ENCODE data around the gene DIO1.

Gene DIO1

GRCh38 chr1:53896635-53897229 lies 2.7 kb downstream of the DIO1 start:
- H3K9ac ChIP-seq (ENCODE audit: low read length) = no peak overlapping the region
- H3K27ac ChIP-seq (ENCODE audit: low read depth, low read length) = peak overlapping the region; percentile 32
- no peak overlapping the region for H3K4me3 ChIP-seq (ENCODE audit: low read depth in 1 of 2, low read length in 2 of 2)
- H3K4me1 ChIP-seq (ENCODE audit: insufficient read depth, low read length) = peaks cover 28% of the 10 kb centered on the region
- no peaks in the 10 kb centered on the region for H3K27me3 ChIP-seq (ENCODE audit: control insufficient read depth in 1 of 2, insufficient read depth in 2 of 2, low read length in 2 of 2)
- no peaks in the 10 kb centered on the region for H3K9me3 ChIP-seq (ENCODE audit: low read length)
- H3K36me3 ChIP-seq (ENCODE audit: insufficient read depth, low read length) = no peaks in the 10 kb centered on the region

GRCh38 chr1:53899206-53899628 lies 5.2 kb downstream of the DIO1 start:
- Histone ChIP-seq H3K4me1 (ENCODE audit: insufficient read depth, low read length) (peaks cover 28% of the 10 kb centered on the region), H3K36me3 (ENCODE audit: insufficient read depth, low read length) (no peaks in the 10 kb centered on the region), H3K27ac (ENCODE audit: low read depth, low read length) (no peak overlapping the region), H3K27me3 (ENCODE audit: control insufficient read depth in 1 of 2, insufficient read depth in 2 of 2, low read length in 2 of 2) (no peaks in the 10 kb centered on the region), H3K4me3 (ENCODE audit: low read depth in 1 of 2, low read length in 2 of 2) (no peak overlapping the region), H3K9ac (ENCODE audit: low read length) (no peak overlapping the region), H3K9me3 (ENCODE audit: low read length) (no peaks in the 10 kb centered on the region)

GRCh38 chr1:53899708-53900107 lies 5.7 kb downstream of the DIO1 start:
- Histone ChIP-seq H3K27ac (ENCODE audit: low read depth, low read length) (no peak overlapping the region), H3K36me3 (ENCODE audit: insufficient read depth, low read length) (no peaks in the 10 kb centered on the region), H3K4me1 (ENCODE audit: insufficient read depth, low read length) (peaks cover 28% of the 10 kb centered on the region), H3K9ac (ENCODE audit: low read length) (no peak overlapping the region), H3K27me3 (ENCODE audit: control insufficient read depth in 1 of 2, insufficient read depth in 2 of 2, low read length in 2 of 2) (no peaks in the 10 kb centered on the region), H3K9me3 (ENCODE audit: low read length) (no peaks in the 10 kb centered on the region), H3K4me3 (ENCODE audit: low read depth in 1 of 2, low read length in 2 of 2) (no peak overlapping the region)

DNA sequence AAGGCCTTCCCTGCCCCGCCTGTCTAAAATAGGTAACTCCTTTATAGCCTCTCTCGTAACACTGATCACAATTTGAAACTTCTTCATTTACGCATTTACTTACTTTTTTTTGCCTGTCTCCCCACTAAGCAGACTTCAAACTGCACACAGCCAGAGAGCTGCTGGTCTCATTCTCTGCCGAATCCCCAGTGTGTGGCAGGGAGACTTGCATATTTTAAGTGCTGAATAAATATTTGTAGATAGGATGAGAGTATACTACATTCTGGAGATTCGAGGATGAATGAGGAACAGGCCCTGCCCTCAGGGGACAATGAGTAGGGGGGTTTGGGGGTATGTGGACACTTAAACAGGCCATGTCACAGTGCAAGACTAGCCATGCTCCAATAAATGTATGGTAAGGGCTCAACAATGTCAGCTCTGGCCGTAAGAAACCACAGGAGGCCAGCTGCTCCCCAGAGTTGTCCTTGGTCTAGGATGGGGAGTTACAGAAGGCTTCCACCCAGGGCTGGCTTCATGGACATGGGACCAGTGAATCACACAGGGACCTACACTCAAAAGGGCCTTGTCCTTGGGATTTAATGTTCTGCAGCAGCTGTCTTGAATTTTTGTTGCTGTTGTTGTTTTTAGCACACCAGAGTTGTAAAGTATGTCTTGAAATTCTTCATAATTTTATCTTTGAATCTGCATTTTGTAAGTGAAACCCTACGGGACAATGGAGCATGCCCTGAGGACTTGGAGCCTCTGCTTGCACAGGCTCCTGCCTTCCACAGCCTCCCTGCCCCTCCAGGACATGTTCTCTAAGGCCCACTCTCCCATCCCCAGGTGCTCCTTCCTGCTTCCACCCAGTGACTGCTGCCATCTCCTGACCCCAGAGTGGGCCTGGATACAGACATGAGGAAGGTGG lies 8.5 kb downstream of the DIO1 start:
- Histone ChIP-seq H3K4me3 (ENCODE audit: low read depth in 1 of 2, low read length in 2 of 2) (no peak overlapping the region), H3K27ac (ENCODE audit: low read depth, low read length) (no peak overlapping the region), H3K36me3 (ENCODE audit: insufficient read depth, low read length) (no peaks in the 10 kb centered on the region), H3K9ac (ENCODE audit: low read length) (no peak overlapping the region), H3K27me3 (ENCODE audit: control insufficient read depth in 1 of 2, insufficient read depth in 2 of 2, low read length in 2 of 2) (no peaks in the 10 kb centered on the region), H3K4me1 (ENCODE audit: insufficient read depth, low read length) (peaks cover 18% of the 10 kb centered on the region), H3K9me3 (ENCODE audit: low read length) (no peaks in the 10 kb centered on the region)

DNA sequence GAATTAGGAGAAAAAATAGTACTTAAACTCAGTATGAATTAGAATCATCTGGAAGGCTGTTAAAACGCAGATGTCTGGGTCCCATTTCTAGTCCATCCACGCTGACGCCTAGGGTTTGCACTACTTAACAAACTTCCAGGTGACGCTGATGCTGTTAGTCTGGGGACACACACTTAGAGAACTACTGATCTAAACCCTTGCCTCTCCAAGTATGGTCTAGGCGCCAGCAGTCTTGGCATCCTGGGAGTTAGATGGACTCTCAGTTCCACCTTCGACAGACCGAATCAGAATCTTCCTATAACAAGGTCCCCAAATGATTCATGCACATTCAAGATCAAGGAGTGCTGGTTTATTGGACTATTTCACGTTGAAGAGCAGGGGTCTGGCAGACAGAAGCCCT lies 11.5 kb downstream of the DIO1 start:
- no peaks in the 10 kb centered on the region for H3K27me3 ChIP-seq (ENCODE audit: control insufficient read depth in 1 of 2, insufficient read depth in 2 of 2, low read length in 2 of 2)
- H3K4me1 ChIP-seq (ENCODE audit: insufficient read depth, low read length) = no peaks in the 10 kb centered on the region
- no peak overlapping the region for H3K9ac ChIP-seq (ENCODE audit: low read length)
- no peaks in the 10 kb centered on the region for H3K36me3 ChIP-seq (ENCODE audit: insufficient read depth, low read length)
- no peak overlapping the region for H3K27ac ChIP-seq (ENCODE audit: low read depth, low read length)
- H3K4me3 ChIP-seq (ENCODE audit: low read depth in 1 of 2, low read length in 2 of 2) = no peak overlapping the region
- H3K9me3 ChIP-seq (ENCODE audit: low read length) = no peaks in the 10 kb centered on the region

- Histone ChIP-seq H3K9me3 (ENCODE audit: low read length) (no peaks in the 10 kb centered on the region), H3K4me3 (ENCODE audit: low read depth in 1 of 2, low read length in 2 of 2) (no peak overlapping the region), H3K9ac (ENCODE audit: low read length) (no peak overlapping the region), H3K36me3 (ENCODE audit: insufficient read depth, low read length) (no peaks in the 10 kb centered on the region), H3K27me3 (ENCODE audit: control insufficient read depth in 1 of 2, insufficient read depth in 2 of 2, low read length in 2 of 2) (no peaks in the 10 kb centered on the region), H3K27ac (ENCODE audit: low read depth, low read length) (no peak overlapping the region), H3K4me1 (ENCODE audit: insufficient read depth, low read length) (no peaks in the 10 kb centered on the region)
These were observed 12.1 kb downstream of the DIO1 start for GRCh38 chr1:53906121-53906520.

DNA sequence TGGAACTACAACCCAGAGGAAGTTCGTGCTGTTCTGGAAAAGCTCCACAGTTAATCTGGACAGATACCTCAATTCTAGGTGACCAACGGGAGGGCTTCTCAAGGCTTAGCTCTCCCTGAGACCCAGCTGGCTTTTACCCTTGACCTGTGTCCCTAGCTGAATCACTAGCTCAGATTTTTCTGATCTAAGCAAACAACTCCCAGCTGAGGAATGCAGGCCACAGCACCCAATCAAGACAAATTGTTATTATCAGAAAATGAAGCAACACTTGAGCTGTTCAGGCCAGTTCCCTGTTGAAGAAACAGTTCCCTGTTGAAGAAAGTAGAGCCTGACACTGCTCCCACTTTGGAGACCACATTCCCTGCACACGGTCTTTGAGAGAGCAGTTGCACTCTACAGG lies 16.0 kb downstream of the DIO1 start:
- Histone ChIP-seq H3K4me1 (ENCODE audit: insufficient read depth, low read length) (no peaks in the 10 kb centered on the region), H3K36me3 (ENCODE audit: insufficient read depth, low read length) (peaks cover 3% of the 10 kb centered on the region), H3K27me3 (ENCODE audit: control insufficient read depth in 1 of 2, insufficient read depth in 2 of 2, low read length in 2 of 2) (no peaks in the 10 kb centered on the region), H3K9ac (ENCODE audit: low read length) (no peak overlapping the region), H3K9me3 (ENCODE audit: low read length) (no peaks in the 10 kb centered on the region), H3K4me3 (ENCODE audit: low read depth in 1 of 2, low read length in 2 of 2) (no peak overlapping the region), H3K27ac (ENCODE audit: low read depth, low read length) (no peak overlapping the region)

GRCh38 chr1:53911442-53911841 lies 17.5 kb downstream of the DIO1 start:
- H3K4me3 ChIP-seq (ENCODE audit: low read depth in 1 of 2, low read length in 2 of 2) = no peak overlapping the region
- H3K27ac ChIP-seq (ENCODE audit: low read depth, low read length) = no peak overlapping the region
- H3K9ac ChIP-seq (ENCODE audit: low read length) = no peak overlapping the region

DNA sequence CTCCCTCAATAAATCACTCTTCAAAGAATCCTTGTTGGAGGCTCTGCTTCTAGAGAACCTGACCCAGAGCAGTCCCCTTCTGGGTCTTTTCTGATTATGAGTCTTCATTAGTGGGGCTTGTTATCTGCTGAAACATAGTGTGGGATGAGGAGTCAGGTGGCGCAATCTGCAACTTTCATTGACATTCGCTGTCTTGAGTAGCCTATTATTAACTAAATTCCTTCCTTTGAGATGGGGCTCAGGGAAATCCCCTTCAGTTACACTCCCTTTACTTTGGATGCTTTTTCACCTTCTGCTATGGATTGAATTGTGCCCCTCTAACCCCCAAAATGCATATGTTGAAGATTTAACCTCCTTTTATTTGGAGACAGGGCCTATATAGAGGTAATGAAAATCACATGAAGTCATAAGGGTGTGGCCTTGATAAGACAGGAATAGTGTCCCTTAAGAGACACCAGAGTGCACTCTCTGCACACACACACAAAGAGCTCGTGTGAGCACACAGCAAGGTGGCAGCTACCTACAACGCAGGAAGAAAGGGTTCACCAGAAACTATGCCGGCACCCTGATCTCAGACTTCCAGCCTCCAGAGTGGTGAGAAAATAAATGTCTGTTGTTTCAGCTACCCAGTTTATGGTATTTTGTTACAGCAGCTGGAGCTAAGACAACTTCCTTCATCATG lies 19.5 kb downstream of the DIO1 start:
- H3K27ac ChIP-seq (ENCODE audit: low read depth, low read length) = no peak overlapping the region
- H3K36me3 ChIP-seq (ENCODE audit: insufficient read depth, low read length) = peaks cover 8% of the 10 kb centered on the region
- no peak overlapping the region for H3K4me3 ChIP-seq (ENCODE audit: low read depth in 1 of 2, low read length in 2 of 2)
- H3K27me3 ChIP-seq (ENCODE audit: control insufficient read depth in 1 of 2, insufficient read depth in 2 of 2, low read length in 2 of 2) = no peaks in the 10 kb centered on the region
- H3K9ac ChIP-seq (ENCODE audit: low read length) = no peak overlapping the region
- H3K4me1 ChIP-seq (ENCODE audit: insufficient read depth, low read length) = no peaks in the 10 kb centered on the region
- no peaks in the 10 kb centered on the region for H3K9me3 ChIP-seq (ENCODE audit: low read length)

More at GRCh38 chr1:53911442-53911841, 17.5 kb downstream of the DIO1 start:
- H3K4me1 ChIP-seq (ENCODE audit: insufficient read depth, low read length) = no peaks in the 10 kb centered on the region
- H3K27me3 ChIP-seq (ENCODE audit: control insufficient read depth in 1 of 2, insufficient read depth in 2 of 2, low read length in 2 of 2) = no peaks in the 10 kb centered on the region
- peaks cover 4% of the 10 kb centered on the region for H3K36me3 ChIP-seq (ENCODE audit: insufficient read depth, low read length)
- H3K9me3 ChIP-seq (ENCODE audit: low read length) = no peaks in the 10 kb centered on the region

DNA sequence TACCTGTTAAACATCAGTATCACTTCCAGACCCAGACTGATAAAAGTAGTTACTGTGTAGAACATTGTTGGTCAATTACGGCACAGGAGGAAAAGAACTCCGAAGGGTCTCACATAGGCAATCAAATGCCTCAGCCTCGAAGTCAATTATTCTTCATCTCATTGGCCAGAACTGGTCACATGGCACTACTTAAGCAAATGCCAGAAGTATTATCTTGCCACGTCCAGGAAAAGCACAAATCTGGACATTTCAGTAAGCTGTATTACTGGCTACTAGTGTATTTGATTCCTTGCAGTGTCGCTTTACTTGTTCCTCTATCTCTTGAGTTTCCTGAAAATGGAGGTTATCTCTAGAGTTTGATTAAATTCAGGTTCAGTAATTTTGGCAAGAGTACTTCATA lies 24.4 kb downstream of the DIO1 start:
- no peaks in the 10 kb centered on the region for H3K4me1 ChIP-seq (ENCODE audit: insufficient read depth, low read length)
- H3K27ac ChIP-seq (ENCODE audit: low read depth, low read length) = no peak overlapping the region
- peaks cover 9% of the 10 kb centered on the region for H3K36me3 ChIP-seq (ENCODE audit: insufficient read depth, low read length)
- no peaks in the 10 kb centered on the region for H3K27me3 ChIP-seq (ENCODE audit: control insufficient read depth in 1 of 2, insufficient read depth in 2 of 2, low read length in 2 of 2)
- no peak overlapping the region for H3K9ac ChIP-seq (ENCODE audit: low read length)
- no peaks in the 10 kb centered on the region for H3K9me3 ChIP-seq (ENCODE audit: low read length)
- H3K4me3 ChIP-seq (ENCODE audit: low read depth in 1 of 2, low read length in 2 of 2) = no peak overlapping the region

DNA sequence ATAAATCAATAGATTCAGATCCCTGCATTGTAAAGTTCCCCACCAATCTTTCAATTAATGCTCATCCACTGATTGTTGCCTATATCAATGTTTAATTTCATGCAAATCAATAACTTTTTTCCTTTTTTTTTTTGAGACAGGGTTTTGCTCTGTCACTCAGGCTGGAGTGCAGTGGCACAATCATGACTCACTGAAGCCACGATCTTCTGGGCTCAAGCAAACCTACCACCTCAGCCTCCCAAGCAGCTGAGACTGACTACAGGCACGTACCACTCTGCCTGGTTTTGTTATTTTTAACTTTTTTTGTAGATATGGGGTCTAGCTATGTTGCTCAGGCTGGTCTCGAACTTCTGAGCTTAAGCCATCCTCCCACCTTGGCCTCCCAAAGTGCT lies 25.7 kb downstream of the DIO1 start:
- no peak overlapping the region for H3K4me3 ChIP-seq (ENCODE audit: low read depth in 1 of 2, low read length in 2 of 2)
- H3K9ac ChIP-seq (ENCODE audit: low read length) = no peak overlapping the region
- H3K27me3 ChIP-seq (ENCODE audit: control insufficient read depth in 1 of 2, insufficient read depth in 2 of 2, low read length in 2 of 2) = no peaks in the 10 kb centered on the region
- H3K9me3 ChIP-seq (ENCODE audit: low read length) = no peaks in the 10 kb centered on the region
- no peak overlapping the region for H3K27ac ChIP-seq (ENCODE audit: low read depth, low read length)
- no peaks in the 10 kb centered on the region for H3K4me1 ChIP-seq (ENCODE audit: insufficient read depth, low read length)
- peaks cover 8% of the 10 kb centered on the region for H3K36me3 ChIP-seq (ENCODE audit: insufficient read depth, low read length)
